ENCODE data around the gene OR2H1.
A peak's percentile ranks its signal among the peaks of the same experiment; 100 is the strongest.

Gene OR2H1

GRCh38 chr6:29496961-29497360 lies 40.0 kb downstream of the OR2H1 start:
- Histone ChIP-seq H3K27me3 (replicated peaks in 2 of 5; ENCODE audit: control insufficient read depth in 4 of 5, insufficient read depth in 5 of 5, low read length in 4 of 5) (no peaks in the 10 kb centered on the region), H3K36me3 (ENCODE audit: control insufficient read depth in 4 of 4, insufficient read depth in 4 of 4, low read length in 3 of 4) (no peaks in the 10 kb centered on the region), H3K4me1 (ENCODE audit: control extremely low read depth in 1 of 4, control insufficient read depth in 4 of 4, insufficient read depth in 4 of 4, low read length in 3 of 4) (peaks cover 0 to 5% (median 0%) of the 10 kb centered on the region in 4 experiments), H3K4me3 (ENCODE audit: control insufficient read depth in 1 of 7, extremely low read depth in 1 of 7, insufficient read depth in 4 of 7, low read depth in 2 of 7, low read length in 6 of 7) (no peak overlapping the region), H3K27ac (ENCODE audit: insufficient read depth in 1 of 2, low read depth in 1 of 2, low read length in 2 of 2, poor library complexity in 1 of 2, severe bottlenecking in 2 of 2) (no peak overlapping the region), H3K9me3 (ENCODE audit: control extremely low read depth in 1 of 5, control insufficient read depth in 4 of 5, insufficient read depth in 2 of 5, low read depth in 1 of 5, low read length in 4 of 5) (no peaks in the 10 kb centered on the region)
- ChIA-PET CTCF (no interaction called here), POLR2A (no interaction called here)
- no peak for DNase-seq
- WGBS (ENCODE audit: insufficient coverage) = no CpG with 5 or more reads among the region's 4 CpGs

- Histone ChIP-seq H3K4me1 (ENCODE audit: control extremely low read depth in 1 of 4, control insufficient read depth in 4 of 4, insufficient read depth in 4 of 4, low read length in 3 of 4) (peaks cover 0 to 2% (median 0%) of the 10 kb centered on the region in 4 experiments), H3K4me3 (ENCODE audit: control insufficient read depth in 1 of 7, extremely low read depth in 1 of 7, insufficient read depth in 4 of 7, low read depth in 2 of 7, low read length in 6 of 7) (no peak overlapping the region), H3K36me3 (ENCODE audit: control insufficient read depth in 4 of 4, insufficient read depth in 4 of 4, low read length in 3 of 4) (no peaks in the 10 kb centered on the region), H3K27ac (ENCODE audit: insufficient read depth in 1 of 2, low read depth in 1 of 2, low read length in 2 of 2, poor library complexity in 1 of 2, severe bottlenecking in 2 of 2) (no peak overlapping the region), H3K9me3 (ENCODE audit: control extremely low read depth in 1 of 5, control insufficient read depth in 4 of 5, insufficient read depth in 2 of 5, low read depth in 1 of 5, low read length in 4 of 5) (no peaks in the 10 kb centered on the region), H3K27me3 (replicated peaks in 2 of 5; ENCODE audit: control insufficient read depth in 4 of 5, insufficient read depth in 5 of 5, low read length in 4 of 5) (no peaks in the 10 kb centered on the region)
- CTCF ChIA-PET = no interaction called here
- POLR2A ChIA-PET = no interaction called here
- DNase-seq = no peak
- 92% methylated on average over 5 of the region's 5 CpGs for WGBS (ENCODE audit: insufficient coverage)
These were observed 42.7 kb downstream of the OR2H1 start for GRCh38 chr6:29499704-29500103.

GRCh38 chr6:29500594-29500993 lies 43.6 kb downstream of the OR2H1 start:
- ChIA-PET CTCF (no interaction called here), POLR2A (no interaction called here)
- no peaks in the 10 kb centered on the region for H3K27me3 ChIP-seq (replicated peaks in 2 of 5; ENCODE audit: control insufficient read depth in 4 of 5, insufficient read depth in 5 of 5, low read length in 4 of 5)
- H3K27ac ChIP-seq (ENCODE audit: insufficient read depth in 1 of 2, low read depth in 1 of 2, low read length in 2 of 2, poor library complexity in 1 of 2, severe bottlenecking in 2 of 2) = no peak overlapping the region
- no peak for DNase-seq
- no peaks in the 10 kb centered on the region for H3K9me3 ChIP-seq (ENCODE audit: control extremely low read depth in 1 of 5, control insufficient read depth in 4 of 5, insufficient read depth in 2 of 5, low read depth in 1 of 5, low read length in 4 of 5)
- WGBS (ENCODE audit: insufficient coverage) = 100% methylated on average over 7 of the region's 8 CpGs
- no peaks in the 10 kb centered on the region for H3K36me3 ChIP-seq (ENCODE audit: control insufficient read depth in 4 of 4, insufficient read depth in 4 of 4, low read length in 3 of 4)
- H3K4me3 ChIP-seq (ENCODE audit: control insufficient read depth in 1 of 7, extremely low read depth in 1 of 7, insufficient read depth in 4 of 7, low read depth in 2 of 7, low read length in 6 of 7) = no peak overlapping the region
- H3K4me1 ChIP-seq (ENCODE audit: control extremely low read depth in 1 of 4, control insufficient read depth in 4 of 4, insufficient read depth in 4 of 4, low read length in 3 of 4) = peaks cover 0 to 2% (median 0%) of the 10 kb centered on the region in 4 experiments

- CTCF ChIA-PET = no interaction called here
- 99% methylated on average over 6 of the region's 6 CpGs for WGBS (ENCODE audit: insufficient coverage)
- no peak for DNase-seq
- H3K36me3 ChIP-seq (ENCODE audit: control insufficient read depth in 4 of 4, insufficient read depth in 4 of 4, low read length in 3 of 4) = no peaks in the 10 kb centered on the region
- no peaks in the 10 kb centered on the region for H3K9me3 ChIP-seq (ENCODE audit: control extremely low read depth in 1 of 5, control insufficient read depth in 4 of 5, insufficient read depth in 2 of 5, low read depth in 1 of 5, low read length in 4 of 5)
- no peaks in the 10 kb centered on the region for H3K27me3 ChIP-seq (replicated peaks in 2 of 5; ENCODE audit: control insufficient read depth in 4 of 5, insufficient read depth in 5 of 5, low read length in 4 of 5)
- POLR2A ChIA-PET = no interaction called here
- peaks cover 0 to 2% (median 0%) of the 10 kb centered on the region in 4 experiments for H3K4me1 ChIP-seq (ENCODE audit: control extremely low read depth in 1 of 4, control insufficient read depth in 4 of 4, insufficient read depth in 4 of 4, low read length in 3 of 4)
- no peak overlapping the region for H3K4me3 ChIP-seq (ENCODE audit: control insufficient read depth in 1 of 7, extremely low read depth in 1 of 7, insufficient read depth in 4 of 7, low read depth in 2 of 7, low read length in 6 of 7)
- no peak overlapping the region for H3K27ac ChIP-seq (ENCODE audit: insufficient read depth in 1 of 2, low read depth in 1 of 2, low read length in 2 of 2, poor library complexity in 1 of 2, severe bottlenecking in 2 of 2)
These were observed 44.2 kb downstream of the OR2H1 start for GRCh38 chr6:29501106-29501505.

GRCh38 chr6:29502181-29502580 lies 45.2 kb downstream of the OR2H1 start:
- no peaks in the 10 kb centered on the region for H3K36me3 ChIP-seq (ENCODE audit: control insufficient read depth in 4 of 4, insufficient read depth in 4 of 4, low read length in 3 of 4)
- peaks cover 0 to 2% (median 0%) of the 10 kb centered on the region in 4 experiments for H3K4me1 ChIP-seq (ENCODE audit: control extremely low read depth in 1 of 4, control insufficient read depth in 4 of 4, insufficient read depth in 4 of 4, low read length in 3 of 4)
- H3K9me3 ChIP-seq (ENCODE audit: control extremely low read depth in 1 of 5, control insufficient read depth in 4 of 5, insufficient read depth in 2 of 5, low read depth in 1 of 5, low read length in 4 of 5) = no peaks in the 10 kb centered on the region
- CTCF ChIA-PET = no interaction called here
- H3K27ac ChIP-seq (ENCODE audit: insufficient read depth in 1 of 2, low read depth in 1 of 2, low read length in 2 of 2, poor library complexity in 1 of 2, severe bottlenecking in 2 of 2) = no peak overlapping the region
- H3K4me3 ChIP-seq (ENCODE audit: control insufficient read depth in 1 of 7, extremely low read depth in 1 of 7, insufficient read depth in 4 of 7, low read depth in 2 of 7, low read length in 6 of 7) = no peak overlapping the region
- 100% methylated on average over 2 of the region's 3 CpGs for WGBS (ENCODE audit: insufficient coverage)
- H3K27me3 ChIP-seq (replicated peaks in 2 of 5; ENCODE audit: control insufficient read depth in 4 of 5, insufficient read depth in 5 of 5, low read length in 4 of 5) = no peaks in the 10 kb centered on the region
- DNase-seq = no peak
- POLR2A ChIA-PET = no interaction called here

- CTCF ChIA-PET = no interaction called here
- H3K27ac ChIP-seq (ENCODE audit: insufficient read depth in 1 of 2, low read depth in 1 of 2, low read length in 2 of 2, poor library complexity in 1 of 2, severe bottlenecking in 2 of 2) = no peak overlapping the region
- WGBS (ENCODE audit: insufficient coverage) = 96% methylated on average over 5 of the region's 5 CpGs
These were observed 45.6 kb downstream of the OR2H1 start for GRCh38 chr6:29502597-29502996.

GRCh38 chr6:29504961-29505360 lies 48.0 kb downstream of the OR2H1 start:
- Histone ChIP-seq H3K27me3 (replicated peaks in 2 of 5; ENCODE audit: control insufficient read depth in 4 of 5, insufficient read depth in 5 of 5, low read length in 4 of 5) (no peaks in the 10 kb centered on the region), H3K9me3 (ENCODE audit: control extremely low read depth in 1 of 5, control insufficient read depth in 4 of 5, insufficient read depth in 2 of 5, low read depth in 1 of 5, low read length in 4 of 5) (no peaks in the 10 kb centered on the region), H3K4me1 (ENCODE audit: control extremely low read depth in 1 of 4, control insufficient read depth in 4 of 4, insufficient read depth in 4 of 4, low read length in 3 of 4) (peaks cover 0 to 2% (median 0%) of the 10 kb centered on the region in 4 experiments), H3K4me3 (ENCODE audit: control insufficient read depth in 1 of 7, extremely low read depth in 1 of 7, insufficient read depth in 4 of 7, low read depth in 2 of 7, low read length in 6 of 7) (no peak overlapping the region), H3K27ac (ENCODE audit: insufficient read depth in 1 of 2, low read depth in 1 of 2, low read length in 2 of 2, poor library complexity in 1 of 2, severe bottlenecking in 2 of 2) (no peak overlapping the region), H3K36me3 (ENCODE audit: control insufficient read depth in 4 of 4, insufficient read depth in 4 of 4, low read length in 3 of 4) (no peaks in the 10 kb centered on the region)
- ChIA-PET CTCF (interaction anchor here (1.6 kb wide), 1 partner anchor 21 kb away, joined by 3 read pairs; no protein-coding TSS in a partner anchor), POLR2A (no interaction called here)
- 52% methylated on average over 2 of the region's 2 CpGs for WGBS (ENCODE audit: insufficient coverage)
- no peak for DNase-seq

More at GRCh38 chr6:29502597-29502996, 45.6 kb downstream of the OR2H1 start:
- Histone ChIP-seq H3K27me3 (replicated peaks in 2 of 5; ENCODE audit: control insufficient read depth in 4 of 5, insufficient read depth in 5 of 5, low read length in 4 of 5) (no peaks in the 10 kb centered on the region), H3K36me3 (ENCODE audit: control insufficient read depth in 4 of 4, insufficient read depth in 4 of 4, low read length in 3 of 4) (no peaks in the 10 kb centered on the region), H3K4me3 (ENCODE audit: control insufficient read depth in 1 of 7, extremely low read depth in 1 of 7, insufficient read depth in 4 of 7, low read depth in 2 of 7, low read length in 6 of 7) (no peak overlapping the region), H3K4me1 (ENCODE audit: control extremely low read depth in 1 of 4, control insufficient read depth in 4 of 4, insufficient read depth in 4 of 4, low read length in 3 of 4) (peaks cover 0 to 2% (median 0%) of the 10 kb centered on the region in 4 experiments), H3K9me3 (ENCODE audit: control extremely low read depth in 1 of 5, control insufficient read depth in 4 of 5, insufficient read depth in 2 of 5, low read depth in 1 of 5, low read length in 4 of 5) (no peaks in the 10 kb centered on the region)
- POLR2A ChIA-PET = no interaction called here
- peak in 1 of 3 donors; percentile 28 for DNase-seq

Data from common myeloid progenitor, CD34-positive (primary cell).